Endothelial cell (in vitro differentiated cells): ENCODE measurements around the gene MTMR3. TPM values are rescaled to one million over a fixed set of nuclear protein-coding genes. Genes with fewer than 3 reads are reported as not detected.

ENCODE experiments used
- DNase-seq: peaks from one replicate; pipeline ENCODE4 v3.0.0; 2021; ENCODE audit warnings: low spot score
- H3K27ac Mint-ChIP-seq: one replicate; pipeline ENCODE4 v1.8.0; 2021; ENCODE audit warnings: mixed read lengths, inconsistent platforms; ENCODE audit not compliant: unreplicated experiment
- H3K27me3 Mint-ChIP-seq: one replicate; pipeline ENCODE4 v1.8.0; 2021; ENCODE audit warnings: mild to moderate bottlenecking, moderate library complexity, mixed read lengths, inconsistent platforms; ENCODE audit not compliant: unreplicated experiment
- H3K36me3 Mint-ChIP-seq: one replicate; pipeline ENCODE4 v1.8.0; 2021; ENCODE audit warnings: mild to moderate bottlenecking, low read depth, mixed read lengths, inconsistent platforms; ENCODE audit not compliant: unreplicated experiment
- H3K4me1 Mint-ChIP-seq: one replicate; pipeline ENCODE4 v1.8.0; 2021; ENCODE audit warnings: mild to moderate bottlenecking, mixed read lengths, inconsistent platforms; ENCODE audit not compliant: unreplicated experiment
- H3K4me3 Mint-ChIP-seq: one replicate; pipeline ENCODE4 v1.8.0; 2021; ENCODE audit warnings: mild to moderate bottlenecking, mixed read lengths, inconsistent platforms; ENCODE audit not compliant: unreplicated experiment
- H3K9me3 Mint-ChIP-seq: one replicate; pipeline ENCODE4 v1.8.0; 2021; ENCODE audit warnings: mixed read lengths, inconsistent platforms; ENCODE audit not compliant: unreplicated experiment
- total RNA-seq: library from RNA; stranded (reverse); fragmentation: NEBNext Ultra II Directional; extraction: Animal tissue kit (Norgen Biotek cat#: 25700); gene quantifications from one replicate; pipeline ENCODE4 v1.2.1, GENCODE V29; 2021; ENCODE audit not compliant: unreplicated experiment
- TF ChIP-seq, protein P1 (sequence below): fragments of 200-600 bp; sonication (generic); IDR thresholded peaks from one replicate; pipeline ENCODE4 v1.5.0; 2021; ENCODE audit warnings: antibody characterized with exemption; ENCODE audit not compliant: unreplicated experiment

Gene MTMR3
- total RNA-seq, 1 donor from 2014 or later, result 39.1 TPM

DNA sequence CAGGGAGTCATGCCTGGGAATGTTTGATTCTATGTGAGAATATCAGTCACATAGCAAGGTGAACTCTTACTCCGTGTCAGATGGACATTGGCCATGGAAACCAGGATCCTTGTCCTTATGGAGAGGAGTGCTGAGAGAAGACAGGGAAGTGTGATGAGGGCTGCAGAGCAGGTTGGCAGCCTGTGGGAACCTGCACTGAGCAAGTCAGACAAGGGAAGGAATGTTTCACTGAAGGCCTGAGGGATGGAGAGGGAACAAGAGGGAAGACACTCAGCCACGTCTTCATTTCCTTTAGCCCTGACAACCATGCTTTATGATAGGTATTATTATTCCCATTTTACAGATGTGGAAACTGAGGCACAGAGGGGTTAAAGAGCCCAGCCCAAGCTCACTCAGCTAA, 158.9 kb downstream of the MTMR3 start:
- TF ChIP-seq, protein P1, sequence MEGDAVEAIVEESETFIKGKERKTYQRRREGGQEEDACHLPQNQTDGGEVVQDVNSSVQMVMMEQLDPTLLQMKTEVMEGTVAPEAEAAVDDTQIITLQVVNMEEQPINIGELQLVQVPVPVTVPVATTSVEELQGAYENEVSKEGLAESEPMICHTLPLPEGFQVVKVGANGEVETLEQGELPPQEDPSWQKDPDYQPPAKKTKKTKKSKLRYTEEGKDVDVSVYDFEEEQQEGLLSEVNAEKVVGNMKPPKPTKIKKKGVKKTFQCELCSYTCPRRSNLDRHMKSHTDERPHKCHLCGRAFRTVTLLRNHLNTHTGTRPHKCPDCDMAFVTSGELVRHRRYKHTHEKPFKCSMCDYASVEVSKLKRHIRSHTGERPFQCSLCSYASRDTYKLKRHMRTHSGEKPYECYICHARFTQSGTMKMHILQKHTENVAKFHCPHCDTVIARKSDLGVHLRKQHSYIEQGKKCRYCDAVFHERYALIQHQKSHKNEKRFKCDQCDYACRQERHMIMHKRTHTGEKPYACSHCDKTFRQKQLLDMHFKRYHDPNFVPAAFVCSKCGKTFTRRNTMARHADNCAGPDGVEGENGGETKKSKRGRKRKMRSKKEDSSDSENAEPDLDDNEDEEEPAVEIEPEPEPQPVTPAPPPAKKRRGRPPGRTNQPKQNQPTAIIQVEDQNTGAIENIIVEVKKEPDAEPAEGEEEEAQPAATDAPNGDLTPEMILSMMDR, result no peak
- no peaks in the 10 kb centered on the region for H3K36me3 Mint-ChIP-seq
- peaks cover 5% of the 10 kb centered on the region for H3K4me1 Mint-ChIP-seq
- H3K27ac Mint-ChIP-seq, result no peak overlapping the region
- no peak for DNase-seq
- H3K9me3 Mint-ChIP-seq, result no peaks in the 10 kb centered on the region
- no peak overlapping the region for H3K4me3 Mint-ChIP-seq
- peaks cover 4% of the 10 kb centered on the region for H3K27me3 Mint-ChIP-seq

DNA sequence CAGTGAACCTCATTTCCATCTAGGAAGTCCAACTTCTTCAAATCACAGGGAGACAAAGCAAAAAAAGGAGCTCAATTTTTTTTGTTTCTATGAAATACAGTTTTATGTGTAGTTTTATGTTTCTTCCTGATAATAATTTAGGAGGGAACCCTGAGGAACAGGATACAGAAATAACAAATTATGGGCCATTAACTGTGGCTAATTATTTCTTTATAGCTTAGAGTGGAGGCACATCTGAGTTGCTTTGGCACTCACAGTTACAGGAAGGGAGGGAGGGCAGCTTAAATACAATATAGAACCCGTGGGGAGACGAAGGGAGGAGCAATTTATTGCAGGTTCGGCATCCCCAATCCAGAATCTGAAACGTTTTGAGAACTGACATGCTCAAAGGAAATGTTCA, 160.2 kb downstream of the MTMR3 start:
- no peak overlapping the region for H3K4me3 Mint-ChIP-seq
- H3K9me3 Mint-ChIP-seq, result no peaks in the 10 kb centered on the region
- no peak for DNase-seq
- H3K4me1 Mint-ChIP-seq, result peaks cover 5% of the 10 kb centered on the region
- H3K27ac Mint-ChIP-seq, result no peak overlapping the region
- H3K27me3 Mint-ChIP-seq, result peaks cover 4% of the 10 kb centered on the region
- H3K36me3 Mint-ChIP-seq, result no peaks in the 10 kb centered on the region
- TF ChIP-seq, protein P1, result no peak

DNA sequence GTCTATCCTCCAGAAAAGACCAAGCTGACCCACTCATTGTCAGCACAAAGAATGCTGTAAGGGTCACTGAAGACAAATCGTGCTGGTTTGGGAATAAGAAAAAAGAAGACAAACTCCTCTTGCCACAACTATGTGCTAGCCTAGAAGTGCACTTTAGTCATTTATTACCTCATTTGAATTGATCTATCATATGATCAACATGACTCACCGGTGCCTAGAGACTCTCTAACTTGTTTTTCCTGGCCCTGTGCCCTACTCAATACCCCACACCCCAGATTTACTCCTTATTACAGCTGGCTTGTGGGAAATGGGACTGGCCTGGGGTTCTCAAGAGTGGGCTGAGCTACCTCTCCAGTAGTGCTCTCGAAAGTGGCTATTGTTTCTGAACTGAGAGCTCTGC, 161.4 kb downstream of the MTMR3 start:
- Mint-ChIP-seq H3K27me3 (peaks cover 4% of the 10 kb centered on the region), H3K36me3 (no peaks in the 10 kb centered on the region), H3K4me1 (peaks cover 5% of the 10 kb centered on the region), H3K4me3 (no peak overlapping the region), H3K27ac (no peak overlapping the region), H3K9me3 (no peaks in the 10 kb centered on the region)
- DNase-seq, result no peak
- TF ChIP-seq, protein P1, result no peak

DNA sequence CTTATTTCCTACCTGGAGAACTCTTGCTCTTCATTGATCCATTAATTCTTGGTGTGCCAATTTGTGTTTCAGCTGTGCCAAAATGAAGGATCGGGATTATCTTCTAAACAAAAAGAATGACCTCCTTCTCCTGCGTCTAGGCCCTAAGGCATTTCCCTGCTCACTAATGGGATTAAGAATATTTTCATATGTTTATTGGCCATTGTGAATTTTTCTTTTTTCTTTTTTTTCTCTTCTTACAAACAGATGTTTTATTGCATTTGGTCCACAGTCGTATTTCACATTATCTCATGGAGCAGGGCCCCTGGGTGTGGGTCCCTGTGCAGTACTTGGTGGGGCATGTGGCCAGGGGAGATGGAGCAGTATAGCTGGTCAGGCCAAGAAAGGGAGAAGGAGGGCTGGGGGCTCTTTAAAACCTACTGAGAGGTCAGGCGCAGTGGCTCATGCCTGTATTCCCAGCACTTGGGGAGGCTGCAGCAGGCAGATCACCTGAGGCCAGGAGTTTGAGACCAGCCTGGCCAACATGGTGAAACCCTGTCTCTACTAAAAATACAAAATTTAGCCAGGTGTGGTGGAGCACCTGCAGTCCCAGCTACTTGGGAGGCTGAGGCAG, 162.0 kb downstream of the MTMR3 start:
- TF ChIP-seq, protein P1, result no peak
- Mint-ChIP-seq H3K4me1 (peaks cover 5% of the 10 kb centered on the region), H3K9me3 (no peaks in the 10 kb centered on the region), H3K27me3 (peaks cover 4% of the 10 kb centered on the region), H3K4me3 (no peak overlapping the region), H3K36me3 (no peaks in the 10 kb centered on the region), H3K27ac (no peak overlapping the region)
- no peak for DNase-seq

DNA sequence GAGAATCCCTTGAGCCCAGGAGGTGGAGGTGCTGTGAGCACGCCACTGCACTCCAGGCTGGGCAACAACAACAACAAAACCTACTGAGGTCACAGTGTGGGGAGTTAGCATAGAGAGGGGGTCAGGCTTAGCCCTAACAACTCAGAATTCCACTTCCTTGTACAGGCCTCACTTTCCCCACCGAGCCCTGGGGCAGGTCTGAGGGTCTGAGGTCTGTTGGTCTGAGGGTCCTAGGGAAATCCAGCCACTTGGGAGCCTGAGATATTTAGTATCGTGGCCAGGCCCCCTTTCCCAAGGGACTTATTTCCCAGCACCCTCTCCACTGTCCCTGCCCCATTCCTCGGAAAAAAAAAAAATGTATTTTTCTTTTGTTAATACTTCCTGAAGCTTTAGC, 162.5 kb downstream of the MTMR3 start:
- Mint-ChIP-seq H3K27ac (no peak overlapping the region), H3K9me3 (no peaks in the 10 kb centered on the region), H3K4me3 (no peak overlapping the region), H3K27me3 (peaks cover 4% of the 10 kb centered on the region), H3K4me1 (peaks cover 5% of the 10 kb centered on the region), H3K36me3 (no peaks in the 10 kb centered on the region)
- DNase-seq, result no peak
- TF ChIP-seq, protein P1, result no peak
